Transverse colon (tissue), 3 donors: ENCODE measurements around the gene CCNJ.

Experiments used
- EP300 ChIP-seq: sonication (generic); formaldehyde crosslinking; IDR thresholded peaks from one replicate; pipeline ENCODE4 v1.6.1; 2017; ENCODE audit warnings: antibody characterized with exemption, low read depth
- TF ChIP-seq, protein P1 (sequence below), 5 experiments: fragments of 200-600 bp in 3 of 5; fragments of 450-650 bp in 2 of 5; sonication (generic) in 3 of 5; IDR thresholded peaks; 1 replicate in 2 of 5; 2 replicates in 3 of 5; pipeline ENCODE4 v1.5.1; 2016 to 2017; ENCODE audit warnings: antibody characterized with exemption in 5 of 5, inconsistent platforms in 3 of 5, mild to moderate bottlenecking in 2 of 5, moderate library complexity in 1 of 5

DNA sequence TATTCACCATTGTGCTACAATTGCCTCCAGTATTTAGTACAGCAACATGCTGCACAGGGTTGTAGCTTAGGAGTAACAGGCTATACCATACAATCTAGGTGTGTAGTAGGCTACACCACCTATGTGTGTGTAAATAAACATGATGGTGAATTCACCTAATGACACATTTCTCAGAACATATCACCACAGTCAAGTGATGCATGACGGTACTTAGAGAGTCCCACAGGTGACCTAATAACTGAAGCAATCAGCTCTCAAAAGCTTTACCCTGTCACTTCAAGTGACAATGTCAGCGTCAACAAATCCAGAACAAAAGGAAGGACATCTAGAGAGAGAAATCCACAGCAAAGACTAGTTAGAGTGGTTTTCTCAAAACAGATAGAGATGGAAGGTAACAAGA lies 38.8 kb downstream of the CCNJ start:
- TF ChIP-seq, protein P1, sequence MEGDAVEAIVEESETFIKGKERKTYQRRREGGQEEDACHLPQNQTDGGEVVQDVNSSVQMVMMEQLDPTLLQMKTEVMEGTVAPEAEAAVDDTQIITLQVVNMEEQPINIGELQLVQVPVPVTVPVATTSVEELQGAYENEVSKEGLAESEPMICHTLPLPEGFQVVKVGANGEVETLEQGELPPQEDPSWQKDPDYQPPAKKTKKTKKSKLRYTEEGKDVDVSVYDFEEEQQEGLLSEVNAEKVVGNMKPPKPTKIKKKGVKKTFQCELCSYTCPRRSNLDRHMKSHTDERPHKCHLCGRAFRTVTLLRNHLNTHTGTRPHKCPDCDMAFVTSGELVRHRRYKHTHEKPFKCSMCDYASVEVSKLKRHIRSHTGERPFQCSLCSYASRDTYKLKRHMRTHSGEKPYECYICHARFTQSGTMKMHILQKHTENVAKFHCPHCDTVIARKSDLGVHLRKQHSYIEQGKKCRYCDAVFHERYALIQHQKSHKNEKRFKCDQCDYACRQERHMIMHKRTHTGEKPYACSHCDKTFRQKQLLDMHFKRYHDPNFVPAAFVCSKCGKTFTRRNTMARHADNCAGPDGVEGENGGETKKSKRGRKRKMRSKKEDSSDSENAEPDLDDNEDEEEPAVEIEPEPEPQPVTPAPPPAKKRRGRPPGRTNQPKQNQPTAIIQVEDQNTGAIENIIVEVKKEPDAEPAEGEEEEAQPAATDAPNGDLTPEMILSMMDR (IDR thresholded peaks at IDR 0.05): no peak
- TF ChIP-seq EP300: no peak
